Lower lobe of right lung (tissue), 2 donors: ENCODE measurements around the gene AUTS2. TPM values are rescaled to one million over a fixed set of nuclear protein-coding genes. Genes with fewer than 3 reads are reported as not detected.

Source experiments
- ATAC-seq, 2 donors: fragments of 200-7000 bp; cut with Tn5 transposase; one replicate each; pipeline ENCODE4 v1.9.1; 2020 to 2022; ENCODE audit warnings: mild to moderate bottlenecking in 2 of 2, moderate library complexity in 2 of 2
- DNase-seq: peaks from one replicate; pipeline ENCODE4 v3.0.0-alpha.2; 2020
- H3K27ac ChIP-seq: fragments of 200-600 bp; one replicate; pipeline ENCODE4 v1.8.0; 2022
- H3K27me3 ChIP-seq: fragments of 200-600 bp; one replicate; pipeline ENCODE4 v1.8.0; 2022; ENCODE audit warnings: low read depth
- H3K36me3 ChIP-seq: fragments of 200-600 bp; one replicate; pipeline ENCODE4 v1.8.0; 2022; ENCODE audit warnings: mild to moderate bottlenecking
- H3K4me1 ChIP-seq: fragments of 200-600 bp; one replicate; pipeline ENCODE4 v1.8.0; 2022
- H3K4me3 ChIP-seq: fragments of 200-600 bp; one replicate; pipeline ENCODE4 v1.8.0; 2022; ENCODE audit warnings: mild to moderate bottlenecking
- H3K9me3 ChIP-seq: fragments of 200-600 bp; one replicate; pipeline ENCODE4 v1.8.0; 2022
- intact Hi-C: fragments of 100-400 bp; cut with DNase I; formaldehyde crosslinking; loops from one replicate; pipeline ENCODE4 v1.11.0; 2022
- total RNA-seq: library from RNA; stranded (reverse); fragmentation: NEBNext Ultra II Directional; extraction: Animal tissue kit (Norgen Biotek cat#: 25700); gene quantifications from one replicate; pipeline ENCODE4 v1.2.1, GENCODE V29; 2021
- TF ChIP-seq, protein P1 (sequence below): fragments of 200-600 bp; IDR thresholded peaks from one replicate; pipeline ENCODE4 v1.8.0; 2022; ENCODE audit warnings: antibody characterized with exemption, mild to moderate bottlenecking
- donor health status: DM: no; HTN: yes; CAD: no; lungs with severe emphysema.

Gene AUTS2
- total RNA-seq, 1 donor from 2014 or later = 45.7 TPM

DNA sequence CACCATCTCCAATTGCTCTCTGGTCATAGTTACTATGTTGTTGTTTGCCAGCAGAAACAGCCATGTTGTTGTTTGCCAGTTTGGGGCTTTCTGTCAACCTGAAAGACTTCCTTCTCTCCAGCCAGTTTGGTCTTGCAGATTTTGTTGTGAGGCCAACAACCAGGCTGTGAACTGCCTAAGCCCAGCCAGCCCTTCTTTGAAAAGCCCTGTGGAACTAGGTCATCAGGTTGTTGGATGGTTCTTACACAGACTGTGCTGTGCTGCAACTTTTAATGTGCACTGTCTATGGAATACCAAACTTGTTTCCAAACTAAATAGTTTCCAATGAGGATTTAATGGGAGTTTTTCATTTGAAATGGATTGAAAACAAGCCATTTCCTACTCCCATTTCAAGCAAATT lies 940.9 kb downstream of the AUTS2 start:
- Histone ChIP-seq H3K27me3 (no peaks in the 10 kb centered on the region), H3K9me3 (no peaks in the 10 kb centered on the region), H3K4me1 (no peaks in the 10 kb centered on the region), H3K36me3 (no peaks in the 10 kb centered on the region), H3K4me3 (no peak overlapping the region), H3K27ac (no peak overlapping the region)
- intact Hi-C loops = no loop called here
- ATAC-seq (no peak), DNase-seq (no peak)
- TF ChIP-seq, protein P1, sequence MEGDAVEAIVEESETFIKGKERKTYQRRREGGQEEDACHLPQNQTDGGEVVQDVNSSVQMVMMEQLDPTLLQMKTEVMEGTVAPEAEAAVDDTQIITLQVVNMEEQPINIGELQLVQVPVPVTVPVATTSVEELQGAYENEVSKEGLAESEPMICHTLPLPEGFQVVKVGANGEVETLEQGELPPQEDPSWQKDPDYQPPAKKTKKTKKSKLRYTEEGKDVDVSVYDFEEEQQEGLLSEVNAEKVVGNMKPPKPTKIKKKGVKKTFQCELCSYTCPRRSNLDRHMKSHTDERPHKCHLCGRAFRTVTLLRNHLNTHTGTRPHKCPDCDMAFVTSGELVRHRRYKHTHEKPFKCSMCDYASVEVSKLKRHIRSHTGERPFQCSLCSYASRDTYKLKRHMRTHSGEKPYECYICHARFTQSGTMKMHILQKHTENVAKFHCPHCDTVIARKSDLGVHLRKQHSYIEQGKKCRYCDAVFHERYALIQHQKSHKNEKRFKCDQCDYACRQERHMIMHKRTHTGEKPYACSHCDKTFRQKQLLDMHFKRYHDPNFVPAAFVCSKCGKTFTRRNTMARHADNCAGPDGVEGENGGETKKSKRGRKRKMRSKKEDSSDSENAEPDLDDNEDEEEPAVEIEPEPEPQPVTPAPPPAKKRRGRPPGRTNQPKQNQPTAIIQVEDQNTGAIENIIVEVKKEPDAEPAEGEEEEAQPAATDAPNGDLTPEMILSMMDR = no peak

DNA sequence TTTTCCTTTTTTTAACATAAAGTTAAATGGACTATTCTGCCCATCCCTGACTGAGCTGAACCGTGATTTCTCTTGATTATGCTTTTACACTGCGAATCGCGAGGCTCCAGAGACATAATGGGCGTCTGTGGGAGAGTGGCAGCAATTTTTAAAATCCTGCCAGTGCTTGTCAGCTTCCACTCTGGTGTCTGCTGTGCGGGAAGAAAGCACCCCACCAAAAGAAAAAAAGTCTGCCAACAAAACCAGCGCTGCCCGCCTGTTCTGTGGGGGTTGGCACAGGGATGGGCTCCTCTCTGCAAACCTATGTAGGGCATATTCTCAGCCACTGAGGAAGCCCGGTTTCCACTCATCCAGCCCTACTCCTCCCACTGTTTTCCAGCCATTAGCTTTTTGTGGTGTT lies 941.3 kb downstream of the AUTS2 start:
- no peaks in the 10 kb centered on the region for H3K27me3 ChIP-seq
- TF ChIP-seq, protein P1 = no peak
- no peak overlapping the region for H3K4me3 ChIP-seq
- no peaks in the 10 kb centered on the region for H3K9me3 ChIP-seq
- H3K27ac ChIP-seq = no peak overlapping the region
- intact Hi-C loops = no loop called here
- no peaks in the 10 kb centered on the region for H3K4me1 ChIP-seq
- DNase-seq (no peak), ATAC-seq (no peak)
- no peaks in the 10 kb centered on the region for H3K36me3 ChIP-seq

DNA sequence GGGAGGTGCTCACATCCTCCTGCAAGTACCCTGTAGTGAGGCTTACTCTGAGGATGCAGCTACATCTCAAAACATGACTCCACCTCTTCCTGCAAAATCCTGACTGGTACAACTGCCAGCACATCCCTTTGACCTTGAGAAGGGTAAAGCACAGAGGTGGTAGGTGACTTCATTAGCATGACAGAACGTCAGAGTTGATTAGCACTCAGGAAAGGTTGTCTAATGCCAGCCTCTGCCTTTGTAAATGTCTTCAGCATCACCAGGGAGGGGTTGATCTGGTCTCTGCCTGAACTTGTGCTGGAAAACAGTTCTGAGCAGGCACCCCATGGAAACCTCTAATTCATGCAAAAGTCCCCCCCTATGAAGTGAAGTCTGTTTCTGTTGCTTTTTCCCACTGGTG lies 942.4 kb downstream of the AUTS2 start:
- Histone ChIP-seq H3K4me1 (no peaks in the 10 kb centered on the region), H3K27me3 (no peaks in the 10 kb centered on the region), H3K27ac (no peak overlapping the region), H3K36me3 (no peaks in the 10 kb centered on the region), H3K4me3 (no peak overlapping the region), H3K9me3 (no peaks in the 10 kb centered on the region)
- no peak for DNase-seq
- TF ChIP-seq, protein P1 = no peak
- intact Hi-C loops = no loop called here
- ATAC-seq = no peak

DNA sequence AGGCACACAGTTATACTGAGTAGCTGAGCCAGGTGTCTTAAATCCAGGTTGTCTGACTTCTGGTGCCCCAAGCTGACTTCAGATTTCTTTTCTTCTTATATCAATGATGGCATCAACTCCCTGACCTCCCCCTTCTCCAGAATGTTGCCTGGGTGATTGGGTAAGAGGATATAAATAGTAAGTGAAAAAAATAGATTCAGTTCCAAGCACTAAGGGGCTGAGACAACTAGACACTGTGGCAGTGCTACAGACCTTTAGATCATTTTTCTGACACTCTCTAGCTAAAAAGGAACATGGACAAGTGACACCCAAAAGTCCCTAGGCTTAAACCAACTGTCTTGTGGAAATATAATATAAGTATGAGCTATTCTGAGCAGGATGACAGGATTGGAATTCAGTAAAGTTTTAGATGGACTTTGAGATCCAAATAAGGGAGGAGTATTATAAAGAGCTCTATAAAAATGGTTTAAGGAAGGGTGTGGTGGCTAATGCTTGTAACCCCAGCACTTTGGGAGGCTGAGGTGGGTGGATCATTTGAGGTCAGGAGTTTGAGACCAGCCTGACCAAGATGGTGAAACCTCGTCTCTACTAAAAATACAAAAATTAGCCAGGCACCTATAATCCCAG lies 944.6 kb downstream of the AUTS2 start:
- no peaks in the 10 kb centered on the region for H3K9me3 ChIP-seq
- H3K36me3 ChIP-seq = no peaks in the 10 kb centered on the region
- no peak overlapping the region for H3K27ac ChIP-seq
- TF ChIP-seq, protein P1 = no peak
- ATAC-seq (no peak), DNase-seq (no peak)
- no peak overlapping the region for H3K4me3 ChIP-seq
- H3K4me1 ChIP-seq = no peaks in the 10 kb centered on the region
- intact Hi-C loops = no loop called here
- no peaks in the 10 kb centered on the region for H3K27me3 ChIP-seq

DNA sequence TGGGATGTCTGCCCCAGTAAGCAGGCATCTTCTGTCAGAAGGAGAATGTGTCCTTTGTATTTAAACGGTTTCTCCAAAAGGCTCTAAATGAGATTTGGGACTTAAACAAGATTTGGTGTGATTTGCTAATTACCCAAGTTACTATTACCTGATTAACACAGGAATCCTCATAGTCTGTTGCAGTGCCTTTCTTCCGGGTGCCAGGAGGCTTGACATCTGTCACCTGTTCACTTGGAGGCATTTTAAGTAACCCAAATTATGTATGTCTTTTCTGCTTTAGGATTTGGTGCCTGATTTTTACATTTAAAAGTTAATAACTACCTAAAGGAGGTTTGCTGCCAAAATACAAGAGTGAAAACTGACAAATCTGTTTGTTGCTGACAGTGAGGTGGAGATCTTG lies 945.7 kb downstream of the AUTS2 start:
- H3K36me3 ChIP-seq = no peaks in the 10 kb centered on the region
- intact Hi-C loops = no loop called here
- H3K4me1 ChIP-seq = no peaks in the 10 kb centered on the region
- no peak overlapping the region for H3K27ac ChIP-seq
- H3K27me3 ChIP-seq = no peaks in the 10 kb centered on the region
- DNase-seq (no peak), ATAC-seq (no peak)
- TF ChIP-seq, protein P1 = no peak
- no peak overlapping the region for H3K4me3 ChIP-seq
- no peaks in the 10 kb centered on the region for H3K9me3 ChIP-seq
